Fibroblast of peridontal ligament (primary cell): ENCODE results near the gene ASB5.
"Not testable (repeated sequence)": the region's sequence is repeated elsewhere in the genome, so short reads cannot be mapped to it uniquely, and the experiment has no call there.

Experiments used
- DNase-seq: peaks from one replicate; pipeline ENCODE4 v3.0.0-alpha.2; 2010; ENCODE audit errors: extremely low read depth

Gene ASB5, protein sequence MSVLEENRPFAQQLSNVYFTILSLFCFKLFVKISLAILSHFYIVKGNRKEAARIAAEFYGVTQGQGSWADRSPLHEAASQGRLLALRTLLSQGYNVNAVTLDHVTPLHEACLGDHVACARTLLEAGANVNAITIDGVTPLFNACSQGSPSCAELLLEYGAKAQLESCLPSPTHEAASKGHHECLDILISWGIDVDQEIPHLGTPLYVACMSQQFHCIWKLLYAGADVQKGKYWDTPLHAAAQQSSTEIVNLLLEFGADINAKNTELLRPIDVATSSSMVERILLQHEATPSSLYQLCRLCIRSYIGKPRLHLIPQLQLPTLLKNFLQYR

DNA sequence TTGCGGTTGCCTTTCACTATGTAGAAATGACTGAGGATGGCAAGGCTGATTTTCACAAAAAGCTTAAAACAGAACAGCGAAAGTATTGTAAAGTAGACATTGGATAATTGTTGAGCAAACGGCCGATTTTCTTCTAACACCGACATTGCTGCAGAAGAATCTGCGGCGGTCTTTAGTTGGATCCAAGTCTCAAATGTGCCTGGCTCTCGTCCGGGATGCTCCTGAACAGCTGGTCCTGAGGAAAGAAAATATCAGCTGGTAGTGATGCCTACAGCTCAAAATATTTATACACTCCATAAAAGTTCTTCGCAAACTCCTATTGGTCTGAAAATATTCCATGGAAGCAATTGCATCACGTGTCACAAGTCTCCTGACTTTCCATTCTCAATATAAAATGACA, at the start of gene ASB5:
ASB5 (minus strand) TSS at position 260 of the 400 bp plus-strand sequence; CDS start at position 146, 114 bp downstream.
- DNase-seq: peak; percentile 14

DNA sequence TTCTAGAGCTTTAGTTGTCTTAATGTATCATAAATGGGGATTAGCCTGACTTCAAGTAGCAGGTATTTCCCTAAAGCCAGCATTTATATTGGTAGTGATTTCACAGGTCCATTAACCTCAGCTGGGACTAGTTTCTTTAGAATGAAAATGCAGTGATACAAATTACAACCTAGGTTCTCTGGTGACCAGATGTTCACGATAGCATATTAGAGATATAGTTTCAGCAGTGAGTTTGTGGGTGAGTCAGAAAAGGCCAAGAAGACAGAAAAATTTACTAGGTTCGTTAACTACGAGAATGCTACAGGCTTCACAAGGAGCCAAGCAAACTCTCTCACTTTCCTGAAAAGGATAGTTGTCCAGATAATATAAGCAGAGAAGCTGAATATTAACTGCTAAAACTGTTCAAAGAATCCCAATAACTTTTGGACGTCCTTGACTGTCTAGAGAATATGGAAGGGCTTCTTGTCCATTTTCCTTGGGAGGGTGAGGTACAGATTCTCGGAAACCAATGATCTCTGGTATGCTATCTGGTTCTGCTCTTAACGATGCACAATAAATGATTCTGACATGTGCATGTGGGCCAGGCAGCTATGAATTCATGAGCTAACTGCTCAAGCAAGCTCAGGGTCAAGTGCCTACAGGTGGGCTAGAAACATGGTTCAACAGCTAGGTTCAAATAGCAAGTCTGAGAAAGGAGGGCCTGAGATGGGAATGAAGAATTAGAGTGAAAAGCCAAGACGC, 44.7 kb upstream of the ASB5 start:
- peak; percentile 41 for DNase-seq

DNA sequence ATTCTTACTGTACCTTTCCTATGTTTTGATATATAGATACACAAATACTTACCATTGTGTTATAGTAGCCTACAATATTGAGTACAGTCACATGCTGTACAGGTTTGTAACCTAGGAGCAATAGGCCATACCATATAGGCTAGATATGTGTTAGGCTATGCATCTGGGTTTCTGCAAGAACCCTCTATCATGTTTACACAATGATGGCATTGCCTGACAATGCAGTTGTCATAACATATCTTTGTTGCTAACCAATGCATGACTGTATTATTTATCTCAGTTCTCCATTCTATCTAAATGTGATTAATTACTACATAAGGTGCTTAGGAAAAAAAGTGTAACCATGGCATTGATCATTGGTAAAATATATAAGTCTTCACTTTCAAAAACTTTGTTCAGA, 40.8 kb upstream of the ASB5 start:
- peak; percentile 30 for DNase-seq

DNA sequence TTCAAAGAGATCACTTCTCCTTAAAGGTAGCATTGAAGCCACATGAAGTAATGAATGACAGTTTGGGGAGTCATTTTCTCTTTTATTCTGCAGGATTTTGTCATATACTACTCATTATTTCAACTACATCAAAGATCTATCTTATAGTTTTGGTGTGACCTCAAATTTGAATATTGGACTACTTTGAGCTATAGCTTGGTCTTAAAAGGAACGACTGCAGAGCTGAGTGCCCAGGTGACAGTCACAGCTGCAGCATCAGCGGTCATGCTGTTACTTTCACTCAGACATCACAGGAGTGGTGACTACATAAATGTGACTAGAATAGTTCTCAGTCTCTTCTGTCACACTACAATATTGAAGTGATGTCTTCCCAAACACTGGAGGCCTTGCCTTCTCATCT, 40.0 kb upstream of the ASB5 start:
- no peak for DNase-seq

DNA sequence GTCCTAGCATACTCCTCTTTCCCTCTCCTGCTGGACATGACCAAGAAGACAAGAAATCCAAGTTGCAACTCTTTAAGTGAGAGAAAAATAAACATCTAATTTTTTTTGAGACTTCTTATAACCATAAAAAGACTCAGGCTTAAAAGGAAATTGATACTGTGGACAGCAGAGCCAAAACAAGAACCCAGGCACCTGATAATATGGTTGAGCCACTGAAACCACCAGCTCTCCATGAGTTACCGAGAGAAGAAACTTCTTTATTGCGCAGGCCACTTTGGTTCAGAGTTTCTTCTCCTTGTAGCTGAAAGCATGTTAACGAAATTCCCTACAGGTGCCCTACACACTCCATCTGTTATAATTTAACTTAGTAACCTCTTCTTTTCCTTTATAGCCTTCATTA, 39.4 kb upstream of the ASB5 start:
- DNase-seq: no peak

DNA sequence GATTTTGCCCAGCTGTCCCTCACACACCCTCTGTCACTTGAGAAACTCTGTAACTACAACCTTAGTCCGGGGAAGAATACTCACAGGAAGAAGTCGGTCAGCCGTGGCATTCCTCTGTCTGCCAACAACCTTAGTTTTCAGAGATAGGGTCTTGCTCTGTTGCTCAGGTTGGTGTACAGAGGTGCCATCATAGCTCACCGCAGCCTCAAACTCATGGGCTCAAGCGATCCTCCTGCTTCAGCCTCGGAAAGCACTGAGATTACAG, 38.6 kb upstream of the ASB5 start:
- DNase-seq: no peak

DNA sequence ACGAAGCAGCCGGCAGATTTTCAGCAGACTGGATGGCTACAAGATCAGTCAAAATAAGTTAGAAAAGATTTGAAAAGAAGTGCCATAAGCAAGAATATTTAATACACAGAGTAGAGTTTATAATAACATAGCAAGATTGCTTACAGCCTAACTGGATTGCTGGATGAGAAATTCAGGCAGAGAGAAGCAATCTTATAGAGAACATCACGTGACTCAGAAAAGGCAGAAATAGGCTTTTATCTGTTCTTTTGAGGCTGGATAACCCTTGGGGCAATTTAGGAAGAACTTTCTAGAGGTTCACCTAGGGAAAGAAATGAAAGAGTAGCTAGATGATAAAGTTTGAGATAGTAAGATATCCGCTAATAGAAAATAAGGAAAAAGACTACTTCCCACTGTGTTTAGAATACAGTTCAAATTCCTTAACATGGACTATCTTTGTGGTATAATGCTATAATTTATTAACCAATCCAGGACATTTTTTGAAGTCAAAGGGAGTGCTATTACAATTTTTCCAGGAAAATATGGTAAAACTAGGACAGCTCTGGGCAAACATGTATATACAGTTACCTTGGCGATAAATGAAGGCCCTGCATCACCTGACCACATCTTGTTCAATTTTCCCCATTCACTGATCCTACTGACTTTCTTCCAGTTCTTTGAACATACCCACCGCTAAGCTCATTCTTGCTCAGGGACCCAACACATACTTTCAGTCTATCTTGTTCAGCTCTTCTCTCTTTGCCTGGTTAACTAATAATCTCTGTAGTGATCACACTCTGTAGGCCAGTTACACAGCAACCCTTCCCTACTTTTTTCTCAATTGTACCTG, 38.0 kb upstream of the ASB5 start:
- DNase-seq: no peak

DNA sequence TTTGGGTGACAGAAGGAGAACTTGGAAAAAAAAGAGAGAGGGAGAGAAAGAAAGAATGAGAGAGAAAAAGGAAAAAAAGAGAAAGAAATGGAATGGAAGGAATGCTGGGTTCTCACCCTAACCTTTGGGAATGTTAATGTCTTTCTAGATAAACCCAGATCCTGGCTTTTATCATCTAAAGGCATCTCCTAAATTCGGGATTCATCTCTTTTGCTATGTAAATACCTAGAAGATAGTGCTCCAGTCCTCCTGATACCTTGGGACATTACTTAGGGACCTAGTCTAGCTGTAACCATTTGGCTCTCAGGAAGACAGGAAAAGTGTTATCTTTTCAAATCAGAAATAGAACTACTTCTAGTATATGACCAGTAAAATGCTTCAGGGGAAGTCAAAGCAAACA, 34.9 kb upstream of the ASB5 start:
- no peak for DNase-seq

DNA sequence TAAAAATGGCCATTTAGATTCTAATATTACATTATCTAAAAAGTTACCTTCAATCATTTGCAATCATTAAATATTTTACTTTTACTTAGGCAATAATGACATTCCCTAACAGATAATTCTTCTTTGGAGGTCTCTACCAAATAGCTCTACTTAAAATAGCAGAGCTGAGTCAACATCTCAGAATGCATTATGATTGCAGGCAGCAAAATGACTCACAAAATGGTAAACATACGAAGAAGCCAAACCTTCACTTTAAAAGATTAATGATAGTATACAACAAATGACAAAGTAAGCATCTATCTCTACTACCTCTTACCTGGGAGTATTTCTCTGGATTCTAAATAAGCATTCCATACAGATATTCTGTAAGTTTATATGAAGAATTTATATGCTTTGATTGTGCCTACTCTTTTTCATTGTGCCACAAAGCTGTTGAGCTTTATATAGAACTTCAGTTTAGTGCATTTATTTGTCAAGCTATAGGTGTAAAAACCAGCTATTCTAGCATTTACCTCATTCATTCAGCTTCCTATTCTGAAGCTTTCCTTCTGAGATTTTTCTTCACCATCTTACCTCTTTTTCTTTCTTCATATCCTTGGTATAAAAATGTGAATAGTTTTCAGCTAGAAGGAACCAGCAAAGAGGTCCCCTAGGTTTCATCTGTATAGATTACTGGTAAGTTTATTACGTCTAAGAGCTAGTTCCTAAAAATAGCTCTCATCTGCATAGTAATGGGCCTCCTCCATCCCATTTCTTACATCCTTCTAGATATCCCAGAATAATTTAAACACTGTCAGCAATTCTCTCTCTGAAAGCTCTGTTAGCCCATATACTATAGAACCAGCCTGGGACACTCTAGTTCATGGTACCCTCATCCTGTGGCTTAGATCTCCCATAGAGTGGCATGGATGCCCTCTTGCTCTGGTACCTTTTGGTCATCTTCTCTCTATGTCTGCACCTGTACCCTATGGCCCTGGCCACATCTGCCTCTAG, 33.6 kb upstream of the ASB5 start:
- DNase-seq: peak; percentile 86

DNA sequence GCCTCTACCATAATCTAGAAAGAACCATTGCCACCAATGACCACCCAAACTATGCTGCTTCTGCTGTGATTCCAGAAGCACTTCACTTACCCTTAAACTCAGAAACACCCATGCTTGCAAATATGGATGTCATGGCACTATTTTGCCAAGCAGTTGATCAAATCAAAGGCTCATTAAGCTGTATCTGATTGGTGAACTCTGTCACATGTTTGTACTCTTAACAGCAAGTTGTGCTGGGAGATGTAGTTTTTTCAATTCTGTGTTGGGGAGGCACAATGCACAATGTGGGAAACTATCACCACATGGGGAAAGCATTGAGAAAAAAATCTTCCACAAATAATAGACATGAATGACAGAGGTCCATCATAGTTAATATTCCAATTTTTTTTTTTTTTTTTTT, 31.5 kb upstream of the ASB5 start:
- no peak for DNase-seq

DNA sequence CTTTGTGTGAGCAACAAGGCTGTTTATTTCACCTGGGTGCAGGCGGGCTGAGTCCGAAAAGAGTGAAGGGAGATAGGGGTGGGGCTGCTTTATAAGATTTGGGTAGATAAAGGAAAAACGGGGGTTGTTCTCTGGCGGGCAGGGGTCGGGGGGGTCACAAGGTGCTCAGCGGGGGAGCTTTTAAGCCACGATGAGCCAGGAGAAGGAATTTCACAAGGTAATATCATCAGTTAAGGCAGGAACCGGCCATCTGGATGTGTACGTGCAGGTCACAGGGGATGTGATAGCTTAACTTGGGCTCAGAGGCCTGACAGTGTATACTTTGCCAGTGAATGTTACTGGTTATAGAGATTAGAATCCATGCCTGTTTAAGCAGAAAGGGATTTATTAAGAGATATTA, 31.0 kb upstream of the ASB5 start:
- DNase-seq: no peak

DNA sequence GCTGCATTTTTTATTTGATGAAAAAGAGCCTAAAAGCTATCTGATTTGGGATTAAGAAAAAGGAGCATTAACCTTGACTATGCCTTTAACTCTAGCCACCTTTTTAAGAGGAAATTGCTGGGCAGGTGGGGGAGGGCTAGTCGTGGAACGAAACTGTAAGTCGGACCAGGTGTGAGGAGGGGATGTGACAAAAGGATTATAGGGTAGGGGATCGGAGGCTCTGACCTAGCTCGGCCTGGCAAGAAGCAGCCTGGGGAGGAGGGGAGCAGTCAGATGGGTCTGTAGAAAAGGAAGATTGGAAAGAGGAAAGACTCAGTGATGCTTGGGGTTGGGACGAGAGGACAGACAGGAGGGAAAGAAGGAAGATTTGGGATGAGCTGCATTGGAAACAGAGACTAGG, 29.6 kb upstream of the ASB5 start:
- DNase-seq: no peak

DNA sequence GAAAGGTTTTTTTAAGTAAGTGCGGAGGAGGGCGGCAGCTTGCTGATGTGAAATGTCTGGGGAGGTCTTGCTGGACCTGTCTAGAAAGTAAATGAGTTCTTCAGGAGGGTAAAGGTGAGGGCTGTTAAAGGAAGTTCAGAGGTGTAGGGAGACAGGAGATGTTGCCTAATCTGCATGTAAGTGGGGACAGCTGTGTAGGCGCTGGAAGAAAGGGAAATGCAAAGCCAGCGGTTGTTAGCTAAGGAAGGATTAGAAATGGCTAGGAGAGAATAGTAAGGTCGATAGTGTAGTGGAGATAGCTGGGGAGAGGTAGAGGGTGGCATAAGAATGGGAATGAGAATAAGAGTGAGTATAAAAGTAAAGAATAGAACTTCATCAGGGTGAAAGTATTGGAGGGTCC, 26.9 kb upstream of the ASB5 start:
- DNase-seq: not testable (repeated sequence)

DNA sequence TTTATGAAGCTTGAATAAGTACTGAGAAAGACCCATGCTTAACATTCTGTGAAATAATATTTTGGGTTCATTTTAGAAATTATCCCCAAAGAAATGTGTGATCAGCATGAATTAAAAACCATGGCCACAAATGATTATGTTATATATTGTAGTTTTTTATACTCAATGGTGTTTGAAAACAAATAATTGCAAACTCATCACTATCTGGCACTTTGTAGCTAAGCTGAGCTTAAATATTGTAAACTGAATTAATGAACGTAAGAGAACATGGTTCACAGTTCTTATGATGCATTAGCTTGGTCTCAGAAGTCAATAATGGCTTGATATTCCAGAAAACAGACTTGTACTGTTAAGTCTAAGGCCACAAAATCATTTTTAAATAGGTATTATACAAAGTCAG, 24.6 kb upstream of the ASB5 start:
- no peak for DNase-seq

DNA sequence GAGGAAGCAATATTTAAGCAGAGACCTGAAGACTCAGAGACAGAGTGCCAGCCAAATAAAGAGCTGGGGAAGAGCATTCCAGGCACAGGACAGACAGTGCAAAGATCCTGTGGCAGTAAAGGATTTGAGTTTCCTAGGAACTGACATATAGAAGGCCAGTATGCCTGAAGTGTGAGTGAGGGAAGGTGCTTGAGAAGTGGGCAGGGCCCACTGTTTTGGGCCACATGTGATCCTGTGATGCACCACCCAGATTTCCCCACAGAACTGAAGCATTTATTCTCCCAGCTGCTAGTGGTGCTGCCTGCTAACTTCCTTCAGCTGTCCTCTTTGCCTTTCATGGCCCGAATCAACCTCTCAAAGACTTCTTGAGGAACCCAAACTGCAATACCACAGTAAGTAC, 23.9 kb upstream of the ASB5 start:
- no peak for DNase-seq

DNA sequence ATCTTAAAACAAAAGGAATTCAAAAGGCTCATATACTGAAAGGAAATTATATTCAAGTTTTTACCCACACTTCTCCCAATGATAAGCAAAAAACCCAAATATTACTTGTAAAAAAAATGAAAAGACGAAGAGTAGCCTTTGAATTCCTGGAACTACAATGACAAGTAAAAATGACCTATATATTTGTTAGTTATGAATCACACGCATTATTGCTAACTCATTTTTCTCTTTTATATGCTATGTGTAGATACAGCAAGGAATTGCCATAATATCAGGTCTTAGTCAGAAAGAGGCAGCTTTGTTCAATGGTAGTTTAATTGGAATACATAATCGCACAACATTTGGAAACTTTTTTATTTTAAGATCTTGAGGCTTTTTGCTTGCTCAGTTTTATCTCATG, 22.7 kb upstream of the ASB5 start:
- no peak for DNase-seq

DNA sequence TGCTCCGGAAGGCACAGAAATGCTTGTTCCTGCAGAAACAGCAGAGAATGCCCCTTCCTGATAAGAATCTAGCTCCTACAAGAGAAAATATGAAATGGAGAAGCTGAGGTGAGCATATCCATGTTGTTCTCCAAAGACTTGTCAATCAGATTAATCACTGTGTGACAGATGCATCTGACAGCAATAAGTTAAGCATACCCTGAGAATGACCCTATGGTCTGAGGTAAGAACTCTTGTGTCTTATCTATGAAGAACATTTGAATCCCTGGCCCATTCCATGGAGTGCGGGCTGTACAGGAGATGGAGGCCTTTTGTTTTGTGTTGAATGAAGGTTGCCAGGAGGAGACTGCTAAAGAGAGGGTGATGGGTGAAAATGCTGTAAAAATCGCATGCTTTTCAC, 21.5 kb upstream of the ASB5 start:
- no peak for DNase-seq

DNA sequence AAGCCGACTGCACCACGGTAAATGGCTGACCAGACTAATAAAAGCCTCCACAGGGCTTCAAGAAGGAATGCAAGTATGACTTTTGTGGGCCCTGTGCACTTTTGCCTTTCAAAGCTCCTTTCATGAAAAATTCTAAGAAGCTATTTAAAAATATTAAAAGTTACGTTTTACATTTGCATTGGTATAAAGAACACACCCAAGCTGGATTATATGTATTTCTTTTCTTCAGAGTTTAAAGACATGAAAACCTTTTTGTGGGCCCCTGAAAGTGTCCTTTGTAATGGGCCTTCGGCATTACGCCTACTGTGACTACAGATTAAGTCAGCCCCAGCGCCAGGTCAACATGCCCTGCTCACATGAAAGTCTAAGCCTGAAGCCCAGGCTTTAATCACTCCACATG, 20.5 kb upstream of the ASB5 start:
- DNase-seq: no peak

DNA sequence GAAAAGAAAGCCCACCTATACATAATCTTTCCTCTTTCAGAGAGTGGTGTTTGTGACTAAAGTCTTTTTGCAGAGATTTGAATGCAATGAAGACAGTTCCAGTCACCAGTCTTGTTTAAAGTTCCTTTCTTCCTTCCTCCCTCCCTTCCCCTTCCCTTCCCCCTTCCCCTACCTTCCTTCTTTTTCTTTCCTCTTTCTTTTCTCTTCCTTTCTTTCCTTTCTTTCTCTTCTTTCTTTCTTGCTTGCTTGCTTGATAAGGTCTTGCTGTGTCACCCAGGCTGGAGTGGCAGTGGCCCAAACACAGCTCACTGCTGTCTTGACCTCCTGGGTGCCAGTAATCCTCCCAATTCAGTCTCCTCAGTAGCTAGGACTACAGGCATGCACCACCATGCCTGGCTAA, 19.0 kb upstream of the ASB5 start:
- no peak for DNase-seq

DNA sequence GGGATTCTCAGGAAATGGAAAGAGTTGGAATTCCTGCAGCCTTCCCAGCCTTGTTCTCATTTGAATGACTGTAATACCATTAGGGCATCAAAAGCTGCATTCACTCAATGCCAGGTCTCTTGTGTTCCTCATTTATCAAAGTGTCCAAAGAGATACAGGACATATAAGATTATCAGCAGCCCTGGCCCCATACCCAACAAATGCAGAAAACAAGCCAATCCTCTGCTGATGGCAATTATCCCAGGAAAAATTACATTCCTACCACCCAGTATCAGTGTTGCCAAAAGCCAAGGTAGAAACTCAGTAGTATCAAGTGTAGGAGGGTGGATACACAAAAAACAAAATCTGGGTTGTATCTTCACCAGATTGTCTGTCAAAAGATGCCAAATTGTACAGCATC, 18.5 kb upstream of the ASB5 start:
- DNase-seq: no peak

DNA sequence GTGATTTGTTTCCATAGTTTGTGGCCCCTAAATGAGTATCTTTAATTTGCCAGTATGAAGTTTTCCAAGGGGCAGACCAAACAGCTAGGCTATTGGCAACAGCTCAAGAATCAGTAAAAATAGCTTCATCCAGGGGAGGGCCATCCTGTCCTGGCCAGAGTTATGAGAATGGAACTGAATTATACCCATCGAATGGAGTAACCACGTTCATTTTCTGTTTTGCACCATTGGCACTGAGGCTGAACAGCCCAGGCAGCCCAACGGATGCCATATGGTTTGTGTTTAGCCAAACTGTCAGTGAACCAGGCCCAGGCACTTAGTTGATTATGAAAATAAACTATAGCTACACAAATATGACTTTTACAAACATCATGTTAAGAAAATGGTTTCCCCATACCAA, 17.7 kb upstream of the ASB5 start:
- peak; percentile 91 for DNase-seq

DNA sequence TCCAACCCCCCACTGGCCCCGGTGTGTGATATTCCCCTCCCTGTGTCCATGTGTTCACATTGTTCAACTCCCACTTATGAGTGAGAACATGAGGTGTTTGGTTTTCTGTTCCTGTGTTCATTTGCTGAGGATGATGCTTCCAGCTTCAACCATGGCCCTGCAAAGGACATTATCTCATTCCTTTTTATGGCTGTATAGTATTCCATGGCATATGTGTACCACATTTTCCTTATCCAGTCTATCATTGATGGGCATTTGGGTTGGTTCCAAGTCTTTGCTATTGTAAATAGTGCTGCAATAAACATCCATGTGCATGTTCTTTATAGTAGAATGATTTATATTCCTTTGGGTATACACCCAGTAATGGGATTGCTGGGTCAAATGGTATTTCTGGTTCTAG, 10.5 kb upstream of the ASB5 start:
- DNase-seq: not testable (repeated sequence)
